ENCODE data around the gene UPK3A.
"Not testable (repeated sequence)": the region's sequence is repeated elsewhere in the genome, so short reads cannot be mapped to it uniquely, and the experiment has no call there.

The UPK3A gene

GRCh38 chr22:45328261-45328660 is 43.5 kb downstream of the UPK3A start:
- not testable (repeated sequence) for H3K9ac ChIP-seq (ENCODE audit: low read length); H3K9me3 ChIP-seq (ENCODE audit: control insufficient read depth, low read depth, low read length); H3K4me1 ChIP-seq (ENCODE audit: control insufficient read depth, low read depth, low read length); H3K27ac ChIP-seq (ENCODE audit: low read length); H3K4me3 ChIP-seq (ENCODE audit: low read length); H3K27me3 ChIP-seq (ENCODE audit: control insufficient read depth, insufficient read depth, low read length)
- H3K36me3 ChIP-seq (ENCODE audit: control insufficient read depth, low read depth, low read length): peaks cover 20% of the 10 kb centered on the region

GRCh38 chr22:45328822-45329529 is 44.2 kb downstream of the UPK3A start:
- Histone ChIP-seq H3K9ac (ENCODE audit: low read length) (no peak overlapping the region), H3K4me1 (ENCODE audit: control insufficient read depth, low read depth, low read length) (no peaks in the 10 kb centered on the region), H3K4me3 (ENCODE audit: low read length) (no peak overlapping the region), H3K36me3 (ENCODE audit: control insufficient read depth, low read depth, low read length) (peaks cover 15% of the 10 kb centered on the region), H3K27ac (ENCODE audit: low read length) (no peak overlapping the region), H3K27me3 (ENCODE audit: control insufficient read depth, insufficient read depth, low read length) (no peaks in the 10 kb centered on the region), H3K9me3 (ENCODE audit: control insufficient read depth, low read depth, low read length) (no peaks in the 10 kb centered on the region)

GRCh38 chr22:45329530-45329936 is 44.8 kb downstream of the UPK3A start:
- no peak overlapping the region for H3K4me3 ChIP-seq (ENCODE audit: low read length)
- no peak overlapping the region for H3K27ac ChIP-seq (ENCODE audit: low read length)
- no peaks in the 10 kb centered on the region for H3K9me3 ChIP-seq (ENCODE audit: control insufficient read depth, low read depth, low read length)
- peaks cover 15% of the 10 kb centered on the region for H3K36me3 ChIP-seq (ENCODE audit: control insufficient read depth, low read depth, low read length)
- H3K4me1 ChIP-seq (ENCODE audit: control insufficient read depth, low read depth, low read length): no peaks in the 10 kb centered on the region
- no peak overlapping the region for H3K9ac ChIP-seq (ENCODE audit: low read length)
- no peaks in the 10 kb centered on the region for H3K27me3 ChIP-seq (ENCODE audit: control insufficient read depth, insufficient read depth, low read length)

- no peaks in the 10 kb centered on the region for H3K9me3 ChIP-seq (ENCODE audit: control insufficient read depth, low read depth, low read length)
- no peaks in the 10 kb centered on the region for H3K4me1 ChIP-seq (ENCODE audit: control insufficient read depth, low read depth, low read length)
- H3K4me3 ChIP-seq (ENCODE audit: low read length): no peak overlapping the region
- no peaks in the 10 kb centered on the region for H3K27me3 ChIP-seq (ENCODE audit: control insufficient read depth, insufficient read depth, low read length)
- peaks cover 20% of the 10 kb centered on the region for H3K36me3 ChIP-seq (ENCODE audit: control insufficient read depth, low read depth, low read length)
- no peak overlapping the region for H3K9ac ChIP-seq (ENCODE audit: low read length)
- no peak overlapping the region for H3K27ac ChIP-seq (ENCODE audit: low read length)
These were observed 45.8 kb downstream of the UPK3A start for GRCh38 chr22:45330548-45330947.

GRCh38 chr22:45331486-45331885 is 46.7 kb downstream of the UPK3A start:
- no peak overlapping the region for H3K27ac ChIP-seq (ENCODE audit: low read length)
- no peak overlapping the region for H3K4me3 ChIP-seq (ENCODE audit: low read length)
- H3K9ac ChIP-seq (ENCODE audit: low read length): no peak overlapping the region
- no peaks in the 10 kb centered on the region for H3K4me1 ChIP-seq (ENCODE audit: control insufficient read depth, low read depth, low read length)
- H3K9me3 ChIP-seq (ENCODE audit: control insufficient read depth, low read depth, low read length): no peaks in the 10 kb centered on the region
- H3K27me3 ChIP-seq (ENCODE audit: control insufficient read depth, insufficient read depth, low read length): no peaks in the 10 kb centered on the region
- H3K36me3 ChIP-seq (ENCODE audit: control insufficient read depth, low read depth, low read length): peaks cover 23% of the 10 kb centered on the region

- no peaks in the 10 kb centered on the region for H3K9me3 ChIP-seq (ENCODE audit: control insufficient read depth, low read depth, low read length)
- H3K36me3 ChIP-seq (ENCODE audit: control insufficient read depth, low read depth, low read length): peaks cover 26% of the 10 kb centered on the region
- no peak overlapping the region for H3K9ac ChIP-seq (ENCODE audit: low read length)
- no peak overlapping the region for H3K27ac ChIP-seq (ENCODE audit: low read length)
- no peak overlapping the region for H3K4me3 ChIP-seq (ENCODE audit: low read length)
- H3K27me3 ChIP-seq (ENCODE audit: control insufficient read depth, insufficient read depth, low read length): no peaks in the 10 kb centered on the region
- H3K4me1 ChIP-seq (ENCODE audit: control insufficient read depth, low read depth, low read length): no peaks in the 10 kb centered on the region
These were observed 47.3 kb downstream of the UPK3A start for GRCh38 chr22:45332001-45332400.

- H3K4me1 ChIP-seq (ENCODE audit: control insufficient read depth, low read depth, low read length): no peaks in the 10 kb centered on the region
- H3K9ac ChIP-seq (ENCODE audit: low read length): no peak overlapping the region
- H3K27ac ChIP-seq (ENCODE audit: low read length): no peak overlapping the region
- no peaks in the 10 kb centered on the region for H3K9me3 ChIP-seq (ENCODE audit: control insufficient read depth, low read depth, low read length)
- H3K36me3 ChIP-seq (ENCODE audit: control insufficient read depth, low read depth, low read length): peaks cover 23% of the 10 kb centered on the region
- no peaks in the 10 kb centered on the region for H3K27me3 ChIP-seq (ENCODE audit: control insufficient read depth, insufficient read depth, low read length)
- no peak overlapping the region for H3K4me3 ChIP-seq (ENCODE audit: low read length)
These were observed 49.3 kb downstream of the UPK3A start for GRCh38 chr22:45334068-45334467.

- Histone ChIP-seq H3K27me3 (ENCODE audit: control insufficient read depth, insufficient read depth, low read length) (no peaks in the 10 kb centered on the region), H3K9ac (ENCODE audit: low read length) (no peak overlapping the region), H3K4me3 (ENCODE audit: low read length) (no peak overlapping the region), H3K9me3 (ENCODE audit: control insufficient read depth, low read depth, low read length) (no peaks in the 10 kb centered on the region), H3K4me1 (ENCODE audit: control insufficient read depth, low read depth, low read length) (no peaks in the 10 kb centered on the region), H3K27ac (ENCODE audit: low read length) (no peak overlapping the region), H3K36me3 (ENCODE audit: control insufficient read depth, low read depth, low read length) (peaks cover 23% of the 10 kb centered on the region)
These were observed 49.8 kb downstream of the UPK3A start for GRCh38 chr22:45334528-45334927.

GRCh38 chr22:45335021-45335818 is 50.5 kb downstream of the UPK3A start:
- no peaks in the 10 kb centered on the region for H3K27me3 ChIP-seq (ENCODE audit: control insufficient read depth, insufficient read depth, low read length)
- peaks cover 25% of the 10 kb centered on the region for H3K36me3 ChIP-seq (ENCODE audit: control insufficient read depth, low read depth, low read length)
- H3K27ac ChIP-seq (ENCODE audit: low read length): no peak overlapping the region
- no peaks in the 10 kb centered on the region for H3K4me1 ChIP-seq (ENCODE audit: control insufficient read depth, low read depth, low read length)
- H3K9me3 ChIP-seq (ENCODE audit: control insufficient read depth, low read depth, low read length): no peaks in the 10 kb centered on the region
- H3K9ac ChIP-seq (ENCODE audit: low read length): no peak overlapping the region
- H3K4me3 ChIP-seq (ENCODE audit: low read length): no peak overlapping the region

GRCh38 chr22:45335854-45336522 is 51.2 kb downstream of the UPK3A start:
- Histone ChIP-seq H3K27ac (ENCODE audit: low read length) (no peak overlapping the region), H3K4me3 (ENCODE audit: low read length) (no peak overlapping the region), H3K9ac (ENCODE audit: low read length) (no peak overlapping the region), H3K27me3 (ENCODE audit: control insufficient read depth, insufficient read depth, low read length) (no peaks in the 10 kb centered on the region), H3K9me3 (ENCODE audit: control insufficient read depth, low read depth, low read length) (no peaks in the 10 kb centered on the region), H3K4me1 (ENCODE audit: control insufficient read depth, low read depth, low read length) (no peaks in the 10 kb centered on the region), H3K36me3 (ENCODE audit: control insufficient read depth, low read depth, low read length) (peaks cover 19% of the 10 kb centered on the region)

GRCh38 chr22:45336971-45337431 is 52.3 kb downstream of the UPK3A start:
- Histone ChIP-seq H3K4me3 (ENCODE audit: low read length) (no peak overlapping the region), H3K4me1 (ENCODE audit: control insufficient read depth, low read depth, low read length) (no peaks in the 10 kb centered on the region), H3K36me3 (ENCODE audit: control insufficient read depth, low read depth, low read length) (peaks cover 24% of the 10 kb centered on the region), H3K9ac (ENCODE audit: low read length) (no peak overlapping the region), H3K27me3 (ENCODE audit: control insufficient read depth, insufficient read depth, low read length) (no peaks in the 10 kb centered on the region), H3K9me3 (ENCODE audit: control insufficient read depth, low read depth, low read length) (no peaks in the 10 kb centered on the region), H3K27ac (ENCODE audit: low read length) (no peak overlapping the region)

All from iPS-18a (cell line).